Stimulated activated CD4-positive, alpha-beta T cell treated with anti-CD3 and anti-CD28 coated beads, Interleukin-1b, Interleukin-23, amount 100 ng/mL, for 48 hours (primary cell): ENCODE data around the gene GPR15LG.
A peak's percentile ranks its signal among the peaks of the same experiment; 100 is the strongest.

ENCODE experiments used
- DNase-seq: peaks from one replicate; pipeline ENCODE4 v3.0.0-alpha.2; 2020

Gene GPR15LG

GRCh38 chr10:84194424-84195043 lies 20.9 kb downstream of the GPR15LG start, which contains the start of gene CDHR1:
Gene CDHR1 (plus strand): TSS chr10:84194537. CDS start chr10:84194761, 224 bp downstream.
- peak; percentile 40 for DNase-seq

DNA sequence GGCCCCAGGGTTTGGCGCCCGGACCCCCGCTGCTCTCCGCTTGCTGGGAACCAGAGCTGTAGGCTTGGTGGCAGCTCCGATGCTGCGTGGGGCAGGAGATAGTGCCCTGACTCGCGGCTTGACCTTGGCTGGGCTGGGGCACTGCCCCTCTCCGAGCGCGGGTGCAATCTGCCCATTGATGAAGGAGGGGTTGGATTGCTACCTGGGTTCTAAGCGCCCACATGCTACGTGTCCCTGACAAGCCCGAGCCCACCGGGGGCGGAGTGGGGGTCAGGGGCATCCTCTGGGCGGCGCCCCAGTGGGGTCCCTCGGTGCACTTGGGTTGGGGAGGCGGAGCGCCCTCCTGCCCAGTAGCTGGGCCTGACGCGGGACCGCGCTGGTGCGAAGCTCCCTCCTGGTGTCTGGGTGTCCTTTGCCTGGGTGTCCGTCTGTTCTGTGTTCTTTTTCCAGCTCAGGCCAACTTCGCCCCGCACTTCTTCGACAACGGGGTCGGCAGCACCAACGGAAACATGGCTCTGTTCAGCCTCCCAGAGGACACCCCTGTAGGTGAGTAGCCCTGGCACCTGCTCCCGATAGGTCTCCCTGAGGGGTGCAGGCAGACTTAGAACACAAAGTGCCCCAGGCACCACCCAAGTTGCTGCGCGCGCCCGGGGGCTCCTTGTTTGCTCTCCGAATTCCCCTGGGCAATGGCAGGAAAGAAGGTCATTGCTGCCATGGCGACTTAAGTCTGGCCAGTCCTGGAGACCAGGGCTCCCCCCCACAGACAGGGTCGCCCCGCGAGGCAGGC lies 21.6 kb downstream of the GPR15LG start:
- no peak for DNase-seq

- DNase-seq, result no peak
Measured at GRCh38 chr10:84196083-84196482, 22.5 kb downstream of the GPR15LG start.

- DNase-seq, result no peak
Measured at GRCh38 chr10:84196941-84197340, 23.3 kb downstream of the GPR15LG start.

DNA sequence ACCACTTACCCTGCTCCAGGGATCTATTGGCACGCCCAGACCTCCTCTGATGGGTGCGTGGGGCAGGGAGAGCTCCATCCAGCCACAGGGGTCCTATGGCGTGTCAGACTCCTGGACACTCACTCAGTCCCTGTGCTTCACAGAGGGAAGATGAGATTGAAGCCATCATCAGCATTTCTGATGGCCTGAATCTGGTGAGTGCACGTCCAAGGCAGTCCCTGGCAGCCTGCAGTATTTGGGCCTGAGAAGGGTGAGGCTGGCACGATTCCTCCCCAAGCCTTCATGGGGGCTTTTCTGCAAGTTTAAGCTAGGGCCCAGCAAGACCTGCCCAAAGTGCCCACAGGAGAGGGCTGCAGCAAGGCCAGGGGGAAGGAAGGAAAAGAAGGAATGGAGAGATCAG lies 24.0 kb downstream of the GPR15LG start:
- no peak for DNase-seq

DNA sequence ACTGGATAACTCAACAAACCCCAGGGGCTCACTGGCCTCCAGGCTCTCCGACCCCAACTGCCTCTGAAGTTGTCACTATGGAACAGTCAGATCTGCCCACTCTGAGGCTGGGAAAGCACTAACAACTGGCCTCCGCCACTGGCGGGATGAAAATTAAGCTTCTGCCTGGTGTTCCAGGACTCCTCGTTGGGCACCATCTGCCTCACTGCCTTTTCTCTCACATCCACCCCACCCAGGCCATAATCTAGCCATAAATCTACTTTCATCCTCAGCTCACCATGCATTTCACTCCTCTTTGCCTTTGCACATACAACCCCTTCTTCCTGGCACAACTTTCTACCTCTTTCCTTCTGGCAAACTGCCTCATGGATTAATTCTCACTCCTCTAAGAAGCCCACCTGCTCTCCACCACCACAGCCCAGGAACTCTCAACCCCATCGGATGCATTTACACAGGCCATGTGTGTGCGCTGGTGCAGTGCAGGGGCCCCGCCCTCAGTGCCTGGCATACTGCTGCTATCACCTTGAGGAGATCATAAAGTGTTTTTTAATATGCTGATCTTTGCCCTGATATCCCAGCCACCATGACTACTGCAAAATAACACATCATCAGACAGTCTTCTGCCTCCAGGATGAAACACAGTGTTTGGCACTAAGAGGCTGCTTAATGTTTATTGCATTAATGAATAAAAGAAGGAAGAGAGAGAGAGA lies 24.8 kb downstream of the GPR15LG start:
- DNase-seq, result no peak

DNA sequence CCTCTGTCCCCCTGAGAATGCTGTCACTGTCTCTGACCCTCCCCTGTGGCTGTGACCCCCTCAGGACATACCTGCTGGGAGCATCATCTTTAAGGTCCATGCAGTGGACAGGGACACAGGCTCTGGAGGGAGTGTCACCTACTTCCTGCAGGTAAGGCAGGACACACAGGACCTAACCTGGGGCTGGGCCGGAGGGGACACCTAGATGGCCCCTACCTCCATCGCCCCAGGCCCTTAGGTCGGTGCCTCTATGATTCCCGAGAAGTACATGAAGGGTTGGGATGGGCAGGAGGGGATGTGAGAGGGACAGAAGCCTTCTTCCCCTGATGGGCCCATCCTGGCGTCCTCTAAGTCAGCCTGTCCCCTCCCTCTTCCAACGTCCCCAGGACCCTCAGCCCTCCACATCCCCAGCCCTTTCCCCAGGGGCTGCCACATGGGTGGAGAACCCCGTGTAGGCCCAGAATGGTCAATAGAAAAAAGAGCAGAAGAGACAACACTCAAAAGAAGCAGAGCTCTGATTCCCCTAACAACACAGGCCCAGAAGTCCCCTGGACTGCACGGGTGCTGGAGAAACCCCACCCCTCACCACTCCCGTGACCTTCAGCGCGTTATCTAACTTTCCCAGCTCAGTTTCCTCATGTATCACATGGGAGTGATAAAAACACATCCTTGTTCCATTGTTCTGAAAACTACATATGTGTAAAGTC lies 27.1 kb downstream of the GPR15LG start:
- no peak for DNase-seq

DNA sequence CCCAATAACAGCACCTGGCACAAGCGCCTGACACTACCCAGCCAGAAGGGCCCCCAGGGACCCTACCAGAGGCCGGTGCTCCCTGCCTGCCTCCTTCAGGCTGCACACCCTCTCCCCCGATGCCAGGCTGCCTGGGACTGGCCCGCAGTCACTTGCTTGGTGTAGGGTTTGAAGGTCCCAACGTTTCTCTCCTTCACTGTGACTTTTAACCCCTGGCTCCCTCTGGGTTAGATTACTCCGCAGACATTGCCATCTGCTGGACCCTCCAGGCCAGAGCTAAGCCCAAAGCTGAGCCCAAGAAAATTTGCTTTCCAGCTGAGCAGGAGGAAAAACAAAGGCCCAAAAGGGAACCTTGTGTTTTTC lies 27.6 kb downstream of the GPR15LG start:
- DNase-seq, result no peak

- no peak for DNase-seq
Measured at GRCh38 chr10:84201682-84202081, 28.1 kb downstream of the GPR15LG start.

- DNase-seq, result no peak
Measured at GRCh38 chr10:84202349-84202748, 28.7 kb downstream of the GPR15LG start.

GRCh38 chr10:84204122-84204521 lies 30.5 kb downstream of the GPR15LG start:
- DNase-seq, result no peak

DNA sequence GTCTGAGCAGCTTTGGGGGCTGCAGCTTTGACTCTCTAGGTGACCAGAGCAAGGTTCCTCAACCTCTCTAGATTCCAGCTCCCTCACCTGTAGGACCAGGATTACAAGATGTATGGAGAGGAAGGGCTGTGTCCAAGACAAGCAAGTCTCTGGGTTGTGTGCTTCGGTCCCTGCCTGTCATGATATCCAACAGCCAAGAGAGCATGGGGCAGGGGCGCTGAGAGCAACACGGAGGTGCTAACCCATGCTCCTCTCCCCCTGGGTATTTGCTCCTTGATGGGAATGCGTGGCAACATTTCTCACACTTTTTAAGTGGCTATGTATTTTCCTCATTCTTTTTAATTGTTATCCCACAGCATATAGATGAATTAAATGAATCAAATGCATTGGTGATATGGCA lies 31.0 kb downstream of the GPR15LG start:
- no peak for DNase-seq

- peak; percentile 64 for DNase-seq
Measured at GRCh38 chr10:84205049-84205852, 31.6 kb downstream of the GPR15LG start.

- DNase-seq, result no peak
Measured at GRCh38 chr10:84205853-84206525, 32.4 kb downstream of the GPR15LG start.

DNA sequence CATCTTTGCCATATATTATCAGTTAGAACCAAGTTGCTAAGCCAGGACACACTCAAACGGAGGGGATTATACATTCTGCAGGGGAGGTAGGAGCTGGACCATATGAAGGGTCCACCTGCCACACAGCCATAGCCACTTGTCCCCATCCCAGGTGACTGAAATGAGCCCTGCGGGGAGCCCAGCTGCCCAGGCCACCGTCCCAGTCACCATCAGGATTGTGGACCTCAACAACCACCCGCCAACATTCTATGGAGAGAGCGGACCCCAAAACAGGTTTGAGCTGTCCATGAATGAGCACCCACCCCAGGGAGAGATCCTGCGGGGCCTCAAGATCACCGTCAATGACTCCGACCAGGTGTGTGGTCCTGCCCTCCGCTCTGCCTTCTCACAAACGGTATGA lies 34.4 kb downstream of the GPR15LG start:
- DNase-seq, result no peak

- no peak for DNase-seq
Measured at GRCh38 chr10:84211566-84211965, 38.0 kb downstream of the GPR15LG start.

DNA sequence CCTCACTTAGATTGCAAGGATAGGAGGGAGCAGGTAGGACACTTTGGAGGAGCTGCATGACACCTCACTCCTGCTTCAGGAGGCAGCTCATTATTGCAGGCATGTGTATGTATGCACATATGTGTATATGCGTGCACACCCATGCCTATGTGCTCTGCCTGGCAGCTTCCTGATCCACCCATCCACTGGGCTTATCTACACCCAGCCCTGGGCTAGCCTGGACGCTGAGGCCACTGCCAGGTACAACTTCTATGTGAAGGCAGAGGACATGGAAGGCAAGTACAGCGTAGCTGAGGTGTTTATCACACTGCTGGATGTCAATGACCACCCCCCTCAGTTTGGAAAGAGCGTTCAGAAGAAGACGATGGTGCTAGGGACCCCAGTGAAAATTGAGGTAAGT lies 38.4 kb downstream of the GPR15LG start:
- DNase-seq, result no peak

DNA sequence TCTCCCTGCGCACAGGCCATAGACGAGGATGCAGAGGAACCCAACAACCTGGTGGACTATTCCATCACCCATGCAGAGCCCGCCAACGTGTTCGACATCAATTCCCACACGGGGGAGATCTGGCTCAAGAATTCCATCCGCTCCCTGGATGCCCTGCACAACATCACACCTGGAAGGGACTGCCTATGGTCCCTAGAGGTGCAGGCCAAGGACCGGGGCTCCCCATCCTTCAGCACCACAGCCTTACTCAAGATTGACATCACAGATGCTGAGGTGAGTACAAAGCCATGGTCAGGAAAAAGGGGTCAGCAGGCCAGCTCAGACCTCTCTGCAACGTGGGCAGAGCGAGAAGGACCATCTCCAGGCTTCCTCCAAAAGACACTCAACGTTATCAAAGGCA lies 39.5 kb downstream of the GPR15LG start:
- no peak for DNase-seq

DNA sequence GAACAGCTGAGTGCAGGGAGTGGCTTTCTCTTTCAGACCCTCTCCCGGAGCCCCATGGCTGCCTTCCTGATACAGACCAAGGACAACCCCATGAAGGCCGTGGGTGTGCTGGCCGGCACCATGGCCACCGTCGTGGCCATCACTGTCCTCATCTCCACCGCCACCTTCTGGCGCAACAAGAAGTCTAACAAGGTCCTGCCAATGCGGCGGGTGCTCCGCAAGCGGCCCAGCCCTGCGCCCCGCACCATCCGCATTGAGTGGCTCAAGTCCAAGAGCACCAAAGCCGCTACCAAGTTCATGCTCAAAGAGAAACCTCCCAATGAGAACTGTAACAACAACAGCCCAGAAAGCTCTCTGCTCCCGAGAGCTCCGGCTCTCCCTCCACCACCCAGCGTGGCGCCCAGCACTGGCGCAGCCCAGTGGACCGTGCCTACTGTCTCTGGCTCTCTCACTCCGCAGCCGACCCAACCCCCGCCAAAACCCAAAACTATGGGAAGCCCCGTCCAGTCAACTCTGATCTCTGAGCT lies 40.5 kb downstream of the GPR15LG start:
- DNase-seq, result no peak

- peak; percentile 24 for DNase-seq
Measured at GRCh38 chr10:84214612-84215235, 41.1 kb downstream of the GPR15LG start.

- DNase-seq, result no peak
Measured at GRCh38 chr10:84216834-84217233, 43.2 kb downstream of the GPR15LG start.
